HG03159 (cell line): ENCODE data around the gene ZNF530.

Experiments used
- ATAC-seq: cut with Tn5 transposase; IDR thresholded peaks from one replicate; pipeline ENCODE4 v1.9.1; 2021; ENCODE audit warnings: mild to moderate bottlenecking, moderate library complexity; ENCODE audit not compliant: unreplicated experiment

The ZNF530 gene

DNA sequence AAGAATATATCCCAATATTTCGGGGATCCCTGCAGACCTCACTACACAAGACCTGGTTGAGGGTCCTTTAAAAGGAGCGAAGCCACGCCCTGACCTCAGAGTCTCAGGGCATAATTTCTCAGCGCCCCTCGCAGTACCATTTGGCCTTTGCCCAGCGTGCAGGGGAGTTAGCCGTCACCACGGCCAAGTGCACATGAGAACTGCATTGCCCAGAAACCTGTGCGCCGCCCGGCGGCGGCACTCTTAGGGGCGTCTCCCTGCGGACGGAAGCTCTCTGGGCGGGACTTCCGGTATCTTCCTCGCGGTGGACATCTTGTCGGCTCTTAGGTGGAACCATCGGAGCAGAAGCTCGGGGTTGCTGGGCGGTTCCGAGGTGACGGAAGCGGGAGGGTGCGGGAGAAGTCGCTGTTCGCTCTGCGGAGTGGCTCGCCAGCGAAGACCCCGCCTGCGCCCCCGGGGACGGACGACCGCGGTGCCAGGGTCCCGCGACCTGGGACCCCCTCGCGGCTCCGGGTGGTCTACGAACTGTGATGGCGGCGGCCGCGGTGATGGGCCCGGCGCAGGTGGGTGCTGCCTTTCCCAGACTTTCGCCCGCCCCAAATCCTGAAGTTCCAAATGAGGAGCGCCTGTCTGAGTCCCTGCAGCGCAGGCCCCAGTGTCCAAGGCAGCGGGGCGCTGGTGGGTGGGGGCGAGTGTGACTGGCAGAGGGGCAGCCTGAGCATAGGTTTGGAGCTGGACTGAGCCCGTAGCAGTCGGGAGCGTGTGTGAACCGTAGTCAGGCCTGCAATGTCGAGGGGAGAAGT, 14.5 kb downstream of the ZNF530 start, which contains the start of gene ZNF134:
TSS of gene ZNF134 (plus strand) at position 302 of the 803 bp plus-strand sequence. CDS start 5,227 bp downstream, outside the sequence.
- peak; percentile 98 for ATAC-seq

DNA sequence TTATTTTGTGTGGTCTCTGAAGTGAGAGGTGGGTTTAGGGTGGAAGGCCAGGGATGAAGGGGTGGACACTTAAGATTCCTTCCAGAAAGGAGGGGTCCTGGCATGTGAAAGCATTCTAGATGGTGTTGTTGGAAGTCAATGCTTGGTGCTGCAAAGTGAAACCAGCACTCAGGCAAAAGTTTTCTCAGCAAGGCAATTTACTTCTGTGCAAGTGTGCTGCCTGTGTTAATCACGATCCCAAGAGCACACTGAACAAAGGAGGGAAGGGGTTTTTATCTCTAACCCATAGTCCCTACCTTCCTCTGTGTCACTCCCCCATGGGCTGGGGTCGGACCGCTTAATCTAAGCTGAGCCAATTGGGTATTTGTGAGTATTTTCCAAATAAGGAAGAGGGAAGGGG, 15.7 kb downstream of the ZNF530 start:
- no peak for ATAC-seq

DNA sequence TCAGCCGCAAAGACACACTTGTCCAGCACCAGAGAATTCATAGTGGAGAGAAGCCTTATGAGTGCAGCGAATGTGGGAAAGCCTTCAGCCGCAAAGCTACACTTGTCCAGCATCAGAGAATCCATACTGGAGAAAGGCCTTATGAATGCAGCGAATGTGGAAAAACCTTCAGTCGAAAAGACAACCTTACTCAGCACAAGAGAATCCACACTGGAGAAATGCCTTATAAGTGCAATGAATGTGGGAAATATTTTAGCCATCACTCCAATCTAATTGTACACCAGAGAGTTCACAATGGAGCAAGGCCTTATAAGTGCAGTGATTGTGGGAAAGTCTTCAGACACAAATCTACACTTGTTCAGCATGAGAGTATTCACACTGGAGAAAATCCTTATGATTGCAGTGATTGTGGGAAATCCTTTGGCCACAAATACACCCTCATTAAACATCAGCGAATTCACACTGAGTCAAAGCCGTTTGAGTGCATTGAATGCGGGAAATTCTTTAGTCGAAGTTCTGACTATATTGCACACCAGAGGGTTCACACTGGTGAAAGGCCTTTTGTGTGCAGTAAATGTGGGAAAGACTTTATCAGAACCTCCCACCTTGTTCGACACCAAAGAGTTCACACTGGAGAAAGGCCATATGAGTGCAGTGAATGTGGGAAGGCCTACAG, 21.1 kb downstream of the ZNF530 start:
- ATAC-seq: no peak

DNA sequence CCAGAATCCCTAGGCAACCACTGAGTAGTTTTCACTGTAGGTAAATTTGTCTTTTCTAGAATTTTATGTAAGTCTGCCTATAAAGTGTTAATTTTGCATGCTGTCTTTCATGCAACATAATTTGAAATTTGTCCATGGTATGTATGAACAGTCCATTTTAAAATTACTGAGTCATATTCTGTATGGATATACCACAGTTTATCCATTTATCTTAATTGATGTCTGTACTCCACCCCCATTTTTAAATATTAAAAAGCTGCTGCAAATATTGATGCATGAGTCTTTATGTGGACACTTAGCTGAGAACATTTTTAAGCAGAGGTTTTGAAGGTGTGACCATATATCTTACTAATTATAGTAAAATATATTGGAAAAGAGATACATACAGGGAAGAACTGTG, 23.4 kb downstream of the ZNF530 start:
- ATAC-seq: no peak

DNA sequence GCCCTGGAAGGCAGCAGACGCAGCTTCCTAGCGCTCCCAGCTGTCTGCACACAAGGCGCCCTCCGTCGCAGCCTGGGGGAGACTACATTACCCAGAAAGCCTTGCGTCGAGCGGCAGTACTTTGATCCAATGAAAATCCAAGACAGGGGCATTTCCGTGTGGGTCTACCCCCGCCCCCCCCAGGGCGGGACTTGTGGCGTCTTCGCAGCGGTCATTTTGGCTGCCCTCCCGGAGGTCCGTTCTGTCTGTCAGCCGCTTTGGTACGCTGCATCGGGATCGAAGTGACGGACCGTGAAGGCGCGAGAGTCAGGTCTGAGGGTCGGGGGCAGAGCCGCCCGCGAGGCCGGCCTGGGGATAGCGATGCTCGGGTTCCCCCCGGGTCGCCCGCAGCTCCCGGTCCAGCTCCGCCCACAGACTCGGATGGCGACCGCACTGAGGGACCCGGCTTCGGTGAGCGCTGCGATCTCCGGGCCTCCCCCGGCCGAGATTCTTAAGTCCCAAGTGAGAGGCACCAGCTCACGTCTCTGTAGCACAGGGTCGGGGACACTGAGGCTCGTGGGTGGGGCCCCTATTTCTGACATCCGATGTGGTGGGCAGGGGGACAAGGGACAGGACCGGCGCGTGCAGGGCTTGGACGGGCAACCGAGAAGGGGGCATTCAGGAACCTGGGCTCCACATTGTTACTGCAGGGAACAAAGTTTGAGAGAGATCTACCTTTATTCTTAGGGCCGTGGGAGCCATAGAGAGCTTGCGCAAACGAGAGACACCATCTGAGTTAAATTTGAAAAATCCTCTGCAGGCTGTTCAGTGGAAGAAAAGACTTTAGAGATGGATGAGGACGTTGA, 33.5 kb downstream of the ZNF530 start, which contains the start of gene ZNF211:
TSS of gene ZNF211 (plus strand) at position 182 of the 845 bp plus-strand sequence. CDS start at position 361, 179 bp downstream.
- ATAC-seq: peak; percentile 97

DNA sequence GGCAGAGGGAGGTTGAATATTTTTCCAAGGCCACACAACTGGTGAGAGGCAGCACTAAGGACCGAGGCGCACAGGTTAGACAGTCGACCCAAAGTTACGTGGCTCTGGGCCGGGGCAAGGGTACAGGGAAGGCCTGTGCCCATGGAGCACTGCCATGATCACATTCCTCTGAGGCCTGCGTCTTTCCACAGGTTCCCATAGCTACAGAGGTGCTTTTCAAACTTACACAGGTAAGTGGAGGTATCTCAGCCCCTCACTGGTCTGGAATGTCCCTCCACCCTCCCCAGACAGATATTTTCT, 34.1 kb downstream of the ZNF530 start:
- ATAC-seq: no peak

DNA sequence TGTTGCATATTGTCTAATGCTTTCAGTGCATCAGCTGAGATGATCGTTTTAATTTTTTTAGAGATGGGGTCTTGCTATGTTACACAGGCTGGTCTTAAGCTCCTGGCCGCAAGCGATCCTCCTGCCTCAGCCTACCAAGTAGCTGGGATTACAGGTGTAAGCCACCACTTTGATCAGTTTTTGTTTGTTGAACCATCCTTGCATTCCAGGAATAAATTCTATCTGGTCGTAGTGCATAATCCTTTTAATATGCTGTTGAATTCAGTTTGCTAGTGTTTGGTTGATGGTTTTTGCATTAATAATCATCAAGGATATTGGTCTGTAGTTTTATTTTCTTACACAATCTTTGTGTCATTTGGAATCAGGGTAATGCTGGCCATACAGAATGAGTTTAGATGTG, 37.7 kb downstream of the ZNF530 start:
- ATAC-seq: no peak

DNA sequence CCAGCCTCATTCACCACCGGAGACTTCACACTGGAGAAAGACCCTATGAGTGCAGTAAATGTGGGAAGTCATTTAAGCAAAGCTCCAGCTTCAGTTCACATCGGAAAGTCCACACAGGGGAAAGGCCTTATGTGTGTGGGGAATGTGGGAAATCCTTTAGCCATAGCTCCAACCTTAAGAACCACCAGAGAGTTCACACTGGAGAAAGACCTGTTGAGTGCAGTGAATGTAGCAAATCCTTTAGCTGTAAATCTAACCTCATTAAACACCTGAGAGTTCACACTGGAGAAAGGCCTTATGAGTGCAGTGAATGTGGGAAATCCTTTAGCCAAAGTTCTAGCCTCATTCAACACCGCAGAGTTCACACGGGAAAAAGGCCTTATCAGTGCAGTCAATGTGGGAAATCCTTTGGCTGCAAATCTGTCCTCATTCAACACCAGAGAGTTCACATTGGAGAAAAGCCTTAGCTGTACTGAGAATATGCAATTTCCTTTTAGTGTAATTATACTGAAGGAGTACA, 42.1 kb downstream of the ZNF530 start:
- no peak for ATAC-seq

DNA sequence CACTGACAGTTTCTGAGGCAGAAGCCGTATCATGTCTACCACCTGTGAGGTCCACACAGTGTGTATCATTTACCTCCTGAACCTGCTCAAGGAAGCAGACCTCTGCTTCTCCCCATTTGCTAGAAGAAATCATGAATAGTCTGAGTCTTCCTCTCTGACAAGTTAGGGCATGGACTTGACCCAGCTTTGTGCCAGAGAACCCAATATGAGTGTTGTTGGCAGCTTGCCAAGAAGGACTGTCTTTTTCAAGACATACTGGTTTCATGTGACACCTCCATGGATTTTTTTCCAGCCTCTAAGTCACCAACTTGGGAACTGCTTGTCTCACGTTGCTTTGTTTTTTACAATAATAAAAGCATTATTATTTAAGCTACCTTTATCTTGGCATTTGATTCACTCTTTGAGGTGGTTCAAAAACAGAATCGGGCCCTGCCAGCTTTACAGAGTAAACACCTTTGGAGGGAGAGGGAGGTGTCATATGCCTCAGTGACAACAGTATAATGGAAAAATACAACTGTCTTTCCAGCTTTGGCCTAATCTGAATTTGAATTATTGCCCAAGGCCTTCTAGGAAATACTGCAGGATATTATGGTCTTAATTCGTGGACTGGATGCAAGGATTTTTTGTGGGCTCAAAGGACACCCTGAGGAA, 42.8 kb downstream of the ZNF530 start:
- no peak for ATAC-seq

DNA sequence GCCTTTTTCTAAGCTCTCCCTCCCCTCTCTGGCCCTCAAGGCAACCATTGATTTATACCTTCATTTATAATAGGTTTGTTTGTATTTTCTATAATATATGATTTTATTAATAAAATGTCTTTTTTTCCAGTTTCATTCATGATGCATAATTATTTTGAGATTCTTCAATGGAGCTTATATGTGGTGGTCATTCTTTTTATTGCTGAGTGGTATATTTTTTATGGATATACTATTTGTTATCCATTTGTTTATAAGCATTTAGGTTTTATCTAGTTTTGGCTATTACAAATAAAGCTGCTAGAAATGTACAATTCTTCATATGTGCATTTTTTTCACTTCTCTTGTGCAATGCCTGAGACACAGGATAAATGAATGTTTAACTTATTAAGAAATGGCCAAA, 44.0 kb downstream of the ZNF530 start:
- ATAC-seq: no peak

DNA sequence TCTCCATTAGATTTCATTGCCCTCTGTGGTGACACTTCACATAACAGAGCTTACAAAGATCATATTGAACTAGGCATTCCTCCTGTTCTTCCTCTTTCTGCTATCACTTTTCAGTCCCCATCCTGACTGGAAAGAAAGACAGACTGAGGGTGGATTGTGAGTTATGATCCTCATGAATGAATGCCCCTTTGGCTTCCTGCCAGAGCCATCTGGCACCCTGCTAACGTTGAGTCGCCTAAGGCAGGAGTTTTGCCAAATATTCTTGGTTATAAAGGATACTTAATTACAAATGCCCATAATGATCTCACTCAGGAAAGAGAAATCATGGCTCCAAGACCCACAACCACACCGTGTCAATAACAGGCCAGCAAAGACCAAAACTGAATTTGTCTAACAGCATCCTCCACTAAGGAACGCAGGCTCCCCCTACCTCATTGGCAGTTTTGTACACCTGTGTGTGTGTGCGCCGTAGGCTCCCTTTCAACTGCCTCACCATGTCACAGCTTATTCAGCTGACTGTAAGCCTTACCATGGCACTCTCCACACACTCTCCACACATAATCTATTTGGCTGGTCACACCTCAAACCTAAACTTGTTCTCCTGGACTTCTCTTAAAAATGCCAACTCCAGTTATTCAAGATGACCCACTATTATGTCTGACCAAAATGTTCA, 48.8 kb downstream of the ZNF530 start:
- ATAC-seq: no peak

DNA sequence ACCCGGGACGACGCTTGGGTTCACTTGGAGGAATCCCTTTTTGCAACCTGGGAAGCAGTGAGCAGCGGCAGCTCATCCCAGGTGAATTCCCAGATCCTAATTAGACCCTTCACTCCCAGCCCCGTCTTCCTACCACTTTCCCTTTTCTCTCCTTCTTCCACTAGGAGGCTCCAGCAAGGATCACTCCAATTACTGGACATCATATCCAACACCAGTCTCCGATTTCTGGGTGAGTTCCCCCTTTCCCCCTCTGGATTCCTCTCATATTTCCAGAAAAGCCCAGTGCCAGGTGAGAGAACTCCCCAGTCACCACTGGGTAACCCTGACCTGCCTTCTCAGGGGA, 51.9 kb downstream of the ZNF530 start:
- no peak for ATAC-seq

DNA sequence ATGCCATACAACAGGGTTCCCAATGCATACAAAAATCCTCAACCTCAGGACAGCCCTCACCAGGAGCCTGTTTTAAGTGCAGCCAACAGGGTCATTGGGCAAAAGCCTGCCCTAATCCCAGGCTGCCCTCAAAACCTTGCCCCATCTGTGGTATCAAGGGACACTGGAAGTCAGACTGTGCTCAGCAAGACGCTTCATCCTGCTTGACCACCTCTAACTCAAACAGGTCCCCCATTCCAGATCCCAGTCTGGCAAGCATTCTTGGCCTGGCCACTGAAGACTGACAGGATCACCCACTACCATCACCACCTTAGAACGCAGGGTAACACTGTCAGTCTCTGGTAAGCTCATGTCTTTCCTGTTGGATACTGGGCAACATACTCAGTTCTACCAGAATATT, 54.0 kb downstream of the ZNF530 start:
- no peak for ATAC-seq

DNA sequence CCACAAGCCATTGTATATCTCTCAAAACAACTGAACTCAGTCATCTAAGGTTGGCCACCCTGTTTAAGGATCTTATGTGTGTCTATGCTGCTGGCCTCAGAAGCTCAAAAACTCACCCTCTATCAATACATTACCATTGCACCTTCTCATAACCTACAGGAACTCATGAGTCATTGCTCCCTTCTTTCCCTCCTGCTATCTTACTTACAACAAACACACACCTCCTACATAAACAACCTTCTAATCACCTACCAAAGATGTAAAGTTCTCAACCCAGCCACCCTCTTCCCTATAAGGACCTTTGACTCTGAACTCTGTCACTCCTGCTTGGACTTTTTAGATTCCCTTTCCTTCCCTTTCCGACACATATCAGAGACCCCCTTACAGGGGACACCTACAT, 55.8 kb downstream of the ZNF530 start:
- ATAC-seq: no peak

DNA sequence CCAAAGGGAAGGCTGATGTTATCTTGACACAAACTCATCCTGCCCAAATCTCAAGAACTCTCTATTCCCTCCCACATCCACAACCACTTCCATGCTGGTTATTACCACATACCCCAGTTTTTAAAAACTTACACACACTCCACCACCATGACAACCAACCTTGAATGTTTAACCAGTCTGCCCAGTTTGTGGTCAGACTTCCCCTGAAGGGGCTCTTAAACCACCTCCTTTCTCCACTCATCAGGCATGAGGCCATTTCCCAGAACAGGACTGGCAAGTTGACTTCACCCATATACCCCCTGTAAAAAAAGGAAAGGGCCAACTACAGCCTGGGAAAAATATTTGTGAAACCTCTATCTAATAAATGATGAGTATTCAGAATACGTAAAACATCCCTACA, 56.7 kb downstream of the ZNF530 start:
- ATAC-seq: no peak
